ENCODE results near the gene TLR8. TPM values are rescaled to one million over a fixed set of nuclear protein-coding genes. Genes with fewer than 3 reads are reported as not detected.

Gene TLR8
- total RNA-seq, 2 donors from 2014 or later: not detected

- Histone ChIP-seq H3K4me3 (ENCODE audit: low read length) (no peak overlapping the region), H3K9me3 (ENCODE audit: control insufficient read depth, low read length) (no peaks in the 10 kb centered on the region), H3K9ac (ENCODE audit: extremely low read depth, low read length, poor library complexity, severe bottlenecking) (no peak overlapping the region), H3K36me3 (ENCODE audit: control insufficient read depth, insufficient read depth, low read length) (no peaks in the 10 kb centered on the region), H3K4me1 (ENCODE audit: control insufficient read depth, insufficient read depth, low read length) (no peaks in the 10 kb centered on the region), H3K27me3 (ENCODE audit: control insufficient read depth, insufficient read depth, low read length, poor library complexity, severe bottlenecking) (no peaks in the 10 kb centered on the region), H3K27ac (ENCODE audit: low read depth, low read length) (no peak overlapping the region)
- no peak for DNase-seq
- TF ChIP-seq CTCF (conservative IDR thresholded peaks at IDR 0.05): no peak
- WGBS, 2 experiments (ENCODE audit: insufficient coverage in 1 of 2, insufficient read length in 1 of 2): 95 to 100% methylated on average over 2 to 10 of the region's 10 CpGs
- Mint-ChIP-seq H3K27me3 (ENCODE audit: insufficient read depth) (peaks cover 3% of the 10 kb centered on the region), H3K36me3 (ENCODE audit: low read depth) (no peaks in the 10 kb centered on the region), H3K4me3 (no peak overlapping the region), H3K4me1 (no peaks in the 10 kb centered on the region), H3K27ac (no peak overlapping the region), H3K9me3 (peaks cover 55% of the 10 kb centered on the region)
These were observed 15.6 kb downstream of the TLR8 start for GRCh38 chrX:12921886-12922598.

DNA sequence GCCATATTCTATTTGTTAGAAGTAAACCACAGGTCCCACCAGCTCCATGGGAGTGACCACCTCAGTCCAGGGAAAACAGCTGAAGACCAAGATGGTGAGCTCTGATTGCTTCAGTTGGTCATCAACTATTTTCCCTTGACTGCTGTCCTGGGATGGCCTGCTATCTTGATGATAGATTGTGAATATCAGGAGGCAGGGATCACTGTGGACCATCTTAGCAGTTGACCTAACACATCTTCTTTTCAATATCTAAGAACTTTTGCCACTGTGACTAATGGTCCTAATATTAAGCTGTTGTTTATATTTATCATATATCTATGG, 16.1 kb downstream of the TLR8 start:
- TF ChIP-seq CTCF (conservative IDR thresholded peaks at IDR 0.05): no peak
- Mint-ChIP-seq H3K36me3 (ENCODE audit: low read depth) (no peaks in the 10 kb centered on the region), H3K9me3 (peaks cover 52% of the 10 kb centered on the region), H3K4me1 (no peaks in the 10 kb centered on the region), H3K4me3 (no peak overlapping the region), H3K27ac (no peak overlapping the region), H3K27me3 (ENCODE audit: insufficient read depth) (peaks cover 3% of the 10 kb centered on the region)
- H3K9me3 ChIP-seq (ENCODE audit: control insufficient read depth, low read length): no peaks in the 10 kb centered on the region
- H3K27me3 ChIP-seq (ENCODE audit: control insufficient read depth, insufficient read depth, low read length, poor library complexity, severe bottlenecking): no peaks in the 10 kb centered on the region
- H3K27ac ChIP-seq (ENCODE audit: low read depth, low read length): no peak overlapping the region
- no peak for DNase-seq
- no peak overlapping the region for H3K9ac ChIP-seq (ENCODE audit: extremely low read depth, low read length, poor library complexity, severe bottlenecking)
- no peaks in the 10 kb centered on the region for H3K36me3 ChIP-seq (ENCODE audit: control insufficient read depth, insufficient read depth, low read length)
- no peak overlapping the region for H3K4me3 ChIP-seq (ENCODE audit: low read length)
- no peaks in the 10 kb centered on the region for H3K4me1 ChIP-seq (ENCODE audit: control insufficient read depth, insufficient read depth, low read length)

GRCh38 chrX:12929701-12930100, 23.3 kb downstream of the TLR8 start:
- Histone ChIP-seq H3K36me3 (ENCODE audit: control insufficient read depth, insufficient read depth, low read length) (no peaks in the 10 kb centered on the region), H3K9ac (ENCODE audit: extremely low read depth, low read length, poor library complexity, severe bottlenecking) (no peak overlapping the region), H3K27me3 (ENCODE audit: control insufficient read depth, insufficient read depth, low read length, poor library complexity, severe bottlenecking) (no peaks in the 10 kb centered on the region), H3K4me1 (ENCODE audit: control insufficient read depth, insufficient read depth, low read length) (no peaks in the 10 kb centered on the region), H3K27ac (ENCODE audit: low read depth, low read length) (no peak overlapping the region), H3K4me3 (ENCODE audit: low read length) (no peak overlapping the region), H3K9me3 (ENCODE audit: control insufficient read depth, low read length) (no peaks in the 10 kb centered on the region)
- Mint-ChIP-seq H3K9me3 (peaks cover 66% of the 10 kb centered on the region), H3K4me1 (no peaks in the 10 kb centered on the region), H3K27me3 (ENCODE audit: insufficient read depth) (no peaks in the 10 kb centered on the region), H3K36me3 (ENCODE audit: low read depth) (peaks cover 4% of the 10 kb centered on the region), H3K4me3 (no peak overlapping the region), H3K27ac (no peak overlapping the region)
- DNase-seq: no peak
- TF ChIP-seq CTCF (conservative IDR thresholded peaks at IDR 0.05): no peak
- 92 to 100% methylated on average over 2 to 4 of the region's 4 CpGs for WGBS, 2 experiments (ENCODE audit: insufficient coverage in 1 of 2, insufficient read length in 1 of 2)
